ENCODE measurements around the gene CNOT2.

The CNOT2 gene

DNA sequence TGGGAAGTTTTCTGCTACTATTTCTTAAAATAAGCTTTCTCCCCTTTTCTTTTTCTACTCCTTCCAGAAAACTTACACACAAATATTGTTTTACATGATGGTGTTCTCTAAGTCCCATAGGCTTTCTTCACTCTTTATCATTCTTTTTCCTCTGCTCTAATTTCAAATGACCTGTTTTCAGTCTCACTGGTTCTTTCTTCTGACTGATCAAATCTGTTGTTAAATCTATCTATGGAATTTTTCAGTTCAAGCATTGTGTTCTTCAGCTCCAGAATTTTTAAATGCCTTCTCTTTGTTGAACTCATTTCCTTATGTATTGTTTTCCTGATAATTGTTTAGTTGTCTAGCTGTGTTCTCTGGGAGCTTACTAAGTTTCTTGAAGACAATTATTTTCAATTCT is 29.5 kb upstream of the CNOT2 start:
- TF ChIP-seq SIN3A (IDR thresholded peaks at IDR 0.05; ENCODE audit: borderline replicate concordance, insufficient read depth, low read length), result no peak

DNA sequence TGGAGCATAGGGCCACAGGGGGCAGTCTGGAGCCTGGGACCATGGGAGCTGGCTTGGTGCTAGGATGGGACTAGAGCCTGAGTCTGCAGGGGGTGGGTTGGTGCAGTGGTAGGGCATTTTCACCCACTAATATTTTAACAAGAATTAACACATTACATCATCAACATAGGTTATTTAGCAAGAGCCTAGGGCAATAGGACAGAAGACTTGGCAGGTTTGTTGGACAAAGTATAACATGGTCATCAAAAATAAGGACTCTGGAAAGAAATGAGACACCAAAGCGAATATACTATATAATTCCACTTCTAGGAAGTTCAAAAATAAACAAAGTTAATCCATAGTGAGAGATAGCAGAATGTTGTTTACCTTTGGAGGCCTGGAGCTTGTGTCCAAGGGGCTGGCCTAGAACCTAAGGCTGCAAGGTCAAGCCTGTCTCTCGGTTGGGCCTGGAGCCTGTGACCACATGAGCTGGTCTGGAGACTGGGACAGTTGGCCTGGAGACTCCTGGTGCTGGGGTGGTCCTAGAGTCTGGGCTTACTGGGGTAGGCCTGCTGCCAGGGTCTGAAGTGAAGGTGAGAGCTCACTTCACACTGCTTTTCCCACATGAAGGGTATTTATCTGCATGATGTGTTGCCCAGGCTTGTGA is 28.1 kb upstream of the CNOT2 start:
- TF ChIP-seq FOXP2 (optimal IDR thresholded peaks at IDR 0.05; ENCODE audit: borderline replicate concordance, extremely low read depth, extremely low read length, insufficient read depth) (no peak), TAF1 (IDR thresholded peaks at IDR 0.05; ENCODE audit: borderline replicate concordance, insufficient read depth, low read length) (no peak), POLR2AphosphoS5 (IDR thresholded peaks at IDR 0.05; ENCODE audit: low read depth, low read length) (no peak), SIN3A (IDR thresholded peaks at IDR 0.05; ENCODE audit: borderline replicate concordance, insufficient read depth, low read length) (no peak)
- TF ChIP-seq, protein P1, sequence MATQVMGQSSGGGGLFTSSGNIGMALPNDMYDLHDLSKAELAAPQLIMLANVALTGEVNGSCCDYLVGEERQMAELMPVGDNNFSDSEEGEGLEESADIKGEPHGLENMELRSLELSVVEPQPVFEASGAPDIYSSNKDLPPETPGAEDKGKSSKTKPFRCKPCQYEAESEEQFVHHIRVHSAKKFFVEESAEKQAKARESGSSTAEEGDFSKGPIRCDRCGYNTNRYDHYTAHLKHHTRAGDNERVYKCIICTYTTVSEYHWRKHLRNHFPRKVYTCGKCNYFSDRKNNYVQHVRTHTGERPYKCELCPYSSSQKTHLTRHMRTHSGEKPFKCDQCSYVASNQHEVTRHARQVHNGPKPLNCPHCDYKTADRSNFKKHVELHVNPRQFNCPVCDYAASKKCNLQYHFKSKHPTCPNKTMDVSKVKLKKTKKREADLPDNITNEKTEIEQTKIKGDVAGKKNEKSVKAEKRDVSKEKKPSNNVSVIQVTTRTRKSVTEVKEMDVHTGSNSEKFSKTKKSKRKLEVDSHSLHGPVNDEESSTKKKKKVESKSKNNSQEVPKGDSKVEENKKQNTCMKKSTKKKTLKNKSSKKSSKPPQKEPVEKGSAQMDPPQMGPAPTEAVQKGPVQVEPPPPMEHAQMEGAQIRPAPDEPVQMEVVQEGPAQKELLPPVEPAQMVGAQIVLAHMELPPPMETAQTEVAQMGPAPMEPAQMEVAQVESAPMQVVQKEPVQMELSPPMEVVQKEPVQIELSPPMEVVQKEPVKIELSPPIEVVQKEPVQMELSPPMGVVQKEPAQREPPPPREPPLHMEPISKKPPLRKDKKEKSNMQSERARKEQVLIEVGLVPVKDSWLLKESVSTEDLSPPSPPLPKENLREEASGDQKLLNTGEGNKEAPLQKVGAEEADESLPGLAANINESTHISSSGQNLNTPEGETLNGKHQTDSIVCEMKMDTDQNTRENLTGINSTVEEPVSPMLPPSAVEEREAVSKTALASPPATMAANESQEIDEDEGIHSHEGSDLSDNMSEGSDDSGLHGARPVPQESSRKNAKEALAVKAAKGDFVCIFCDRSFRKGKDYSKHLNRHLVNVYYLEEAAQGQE (IDR thresholded peaks at IDR 0.05; ENCODE audit: insufficient read depth in 1 of 2, low read depth in 2 of 2, low read length in 2 of 2), result no peak

GRCh38 chr12:70217416-70217815 is 25.8 kb upstream of the CNOT2 start:
- TF ChIP-seq POLR2AphosphoS5 (IDR thresholded peaks at IDR 0.05; ENCODE audit: low read depth, low read length), result no peak
- TF ChIP-seq, protein P1 (IDR thresholded peaks at IDR 0.05; ENCODE audit: insufficient read depth in 1 of 2, low read depth in 2 of 2, low read length in 2 of 2), result no peak

GRCh38 chr12:70221626-70222025 is 21.6 kb upstream of the CNOT2 start:
- TF ChIP-seq TAF1 (IDR thresholded peaks at IDR 0.05; ENCODE audit: borderline replicate concordance, insufficient read depth, low read length) (no peak), SIN3A (IDR thresholded peaks at IDR 0.05; ENCODE audit: borderline replicate concordance, insufficient read depth, low read length) (no peak), POLR2AphosphoS5 (IDR thresholded peaks at IDR 0.05; ENCODE audit: low read depth, low read length) (no peak), FOXP2 (optimal IDR thresholded peaks at IDR 0.05; ENCODE audit: borderline replicate concordance, extremely low read depth, extremely low read length, insufficient read depth) (no peak)
- TF ChIP-seq, protein P1 (IDR thresholded peaks at IDR 0.05; ENCODE audit: insufficient read depth in 1 of 2, low read depth in 2 of 2, low read length in 2 of 2), result no peak

GRCh38 chr12:70227911-70228310 is 15.3 kb upstream of the CNOT2 start:
- TF ChIP-seq SIN3A (IDR thresholded peaks at IDR 0.05; ENCODE audit: borderline replicate concordance, insufficient read depth, low read length), result no peak
- TF ChIP-seq, protein P1 (IDR thresholded peaks at IDR 0.05; ENCODE audit: insufficient read depth in 1 of 2, low read depth in 2 of 2, low read length in 2 of 2), result no peak
- no peak for TF ChIP-seq POLR2AphosphoS5 (IDR thresholded peaks at IDR 0.05; ENCODE audit: low read depth, low read length)
- TF ChIP-seq FOXP2 (optimal IDR thresholded peaks at IDR 0.05; ENCODE audit: borderline replicate concordance, extremely low read depth, extremely low read length, insufficient read depth), result no peak
- no peak for TF ChIP-seq TAF1 (IDR thresholded peaks at IDR 0.05; ENCODE audit: borderline replicate concordance, insufficient read depth, low read length)
